HepG2 (cell line): ENCODE results near the gene TNFSF12. TPM values are rescaled to one million over a fixed set of nuclear protein-coding genes. Genes with fewer than 3 reads are reported as not detected.

ENCODE experiments used
- CCDC6 ChIP-seq: sonication (generic); formaldehyde crosslinking; IDR thresholded peaks from 2 replicates; pipeline ENCODE4 v1.8.1; 2022; ENCODE audit warnings: mild to moderate bottlenecking, missing genetic modification reagents, moderate library complexity
- EED ChIP-seq: sonication (generic); formaldehyde crosslinking; IDR thresholded peaks from 2 replicates; pipeline ENCODE4 v1.5.0; 2020; ENCODE audit warnings: mild to moderate bottlenecking, missing genetic modification reagents
- HNRNPLL ChIP-seq: fragments of 200-400 bp; formaldehyde crosslinking; IDR thresholded peaks from 2 replicates; pipeline ENCODE4 v1.6.1; 2017; ENCODE audit warnings: mild to moderate bottlenecking, low read depth, low read length; ENCODE audit not compliant: poor library complexity, severe bottlenecking
- NRL ChIP-seq: sonication (generic); formaldehyde crosslinking; IDR thresholded peaks from 2 replicates; pipeline ENCODE4 v1.5.0; 2020; ENCODE audit warnings: missing genetic modification reagents, mild to moderate bottlenecking, moderate library complexity, borderline replicate concordance
- POLR2AphosphoS5 ChIP-seq: IDR thresholded peaks from 2 replicates; pipeline ENCODE4 v1.6.1; 2012; ENCODE audit warnings: low read depth, low read length
- TOE1 ChIP-seq: sonication (generic); formaldehyde crosslinking; IDR thresholded peaks from 2 replicates; pipeline ENCODE4 v1.4.0; 2020; ENCODE audit warnings: mild to moderate bottlenecking, missing genetic modification reagents
- YEATS2 ChIP-seq: sonication (generic); formaldehyde crosslinking; IDR thresholded peaks from 2 replicates; pipeline ENCODE4 v1.4.0; 2020; ENCODE audit warnings: missing genetic modification reagents, borderline replicate concordance
- ZBTB38 ChIP-seq: sonication (generic); formaldehyde crosslinking; IDR thresholded peaks from 2 replicates; pipeline ENCODE4 v1.5.1; 2020; ENCODE audit warnings: mild to moderate bottlenecking, missing genetic modification reagents
- ZNF367 ChIP-seq: sonication (generic); formaldehyde crosslinking; IDR thresholded peaks from 2 replicates; pipeline ENCODE4 v1.4.0; 2020; ENCODE audit warnings: missing genetic modification reagents, borderline replicate concordance
- ZNF552 ChIP-seq: sonication (generic); formaldehyde crosslinking; IDR thresholded peaks from 2 replicates; pipeline ENCODE4 v1.9.0; 2022; ENCODE audit warnings: missing genetic modification reagents, mild to moderate bottlenecking, borderline replicate concordance
- ZNF564 ChIP-seq: sonication (generic); formaldehyde crosslinking; IDR thresholded peaks from 2 replicates; pipeline ENCODE4 v1.8.1; 2023; ENCODE audit warnings: mild to moderate bottlenecking, missing genetic modification reagents
- ZNF569 ChIP-seq: sonication (generic); formaldehyde crosslinking; IDR thresholded peaks from 2 replicates; pipeline ENCODE4 v1.5.0; 2020; ENCODE audit warnings: mild to moderate bottlenecking, missing genetic modification reagents, moderate library complexity, borderline replicate concordance
- ZNF792 ChIP-seq: IDR thresholded peaks from 2 replicates; pipeline ENCODE4 v1.6.1; 2016
- ZSCAN29 ChIP-seq: sonication (generic); formaldehyde crosslinking; conservative IDR thresholded peaks from 2 replicates; pipeline ENCODE4 v1.4.0; 2020; ENCODE audit warnings: mild to moderate bottlenecking, missing genetic modification reagents
- polyA plus RNA-seq, 8 experiments: library from polyadenylated mRNA; depleted of rRNA in 3 of 8; stranded (reverse) in 7 of 8; unstranded in 1 of 8; fragments of >200 nt; fragmentation: Illumina TruSeq in 4 of 8; extraction: Trizol in 4 of 8; gene quantifications; 2 replicates each; pipeline versions ENCODE4 v1.2.1 to v1.2.3, GENCODE V29; 2011 to 2016; ENCODE audit warnings: low read depth in 4 of 8, missing spikeins in 1 of 8, mixed read lengths in 1 of 8; ENCODE audit not compliant: insufficient read depth in 1 of 8
- total RNA-seq, 5 experiments: library from RNA; depleted of rRNA; stranded (reverse); fragments of >200 nt; fragmentation: Illumina TruSeq; extraction: Trizol; gene quantifications; 2 replicates each; pipeline ENCODE4 v1.2.3, GENCODE V29; 2016; ENCODE audit warnings: low read depth in 1 of 5
- TF ChIP-seq, protein P1 (sequence below): sonication (generic); formaldehyde crosslinking; conservative IDR thresholded peaks from 2 replicates; pipeline ENCODE4 v1.8.0; 2022; ENCODE audit warnings: missing genetic modification reagents
- TF ChIP-seq, protein P2 (sequence below): sonication (generic); formaldehyde crosslinking; IDR thresholded peaks from 2 replicates; pipeline ENCODE4 v1.8.1; 2023; ENCODE audit warnings: mild to moderate bottlenecking, moderate library complexity, missing genetic modification reagents
- TF ChIP-seq, protein P3 (sequence below): sonication (generic); formaldehyde crosslinking; IDR thresholded peaks from 2 replicates; pipeline ENCODE4 v1.4.0; 2020; ENCODE audit warnings: missing genetic modification reagents, borderline replicate concordance
- TF ChIP-seq, protein P4 (sequence below): sonication (generic); formaldehyde crosslinking; IDR thresholded peaks from 2 replicates; pipeline ENCODE4 v1.4.0; 2020; ENCODE audit warnings: low read depth, mild to moderate bottlenecking, missing genetic modification reagents
- TF ChIP-seq, protein P5 (sequence below): IDR thresholded peaks from 2 replicates; pipeline ENCODE4 v1.6.1; 2016; ENCODE audit warnings: missing compliant biosample characterization, missing genetic modification reagents, borderline replicate concordance
- TF ChIP-seq, protein P6 (sequence below): sonication (generic); formaldehyde crosslinking; IDR thresholded peaks from 2 replicates; pipeline ENCODE4 v1.8.0; 2022; ENCODE audit warnings: mild to moderate bottlenecking, missing genetic modification reagents, borderline replicate concordance

The TNFSF12 gene
- total and polyA plus RNA-seq, 2 of the 13 experiments (the other 11 are each of a cell fraction or from before 2014, with no cell fraction given), result 0.93 to 7.2 TPM

DNA sequence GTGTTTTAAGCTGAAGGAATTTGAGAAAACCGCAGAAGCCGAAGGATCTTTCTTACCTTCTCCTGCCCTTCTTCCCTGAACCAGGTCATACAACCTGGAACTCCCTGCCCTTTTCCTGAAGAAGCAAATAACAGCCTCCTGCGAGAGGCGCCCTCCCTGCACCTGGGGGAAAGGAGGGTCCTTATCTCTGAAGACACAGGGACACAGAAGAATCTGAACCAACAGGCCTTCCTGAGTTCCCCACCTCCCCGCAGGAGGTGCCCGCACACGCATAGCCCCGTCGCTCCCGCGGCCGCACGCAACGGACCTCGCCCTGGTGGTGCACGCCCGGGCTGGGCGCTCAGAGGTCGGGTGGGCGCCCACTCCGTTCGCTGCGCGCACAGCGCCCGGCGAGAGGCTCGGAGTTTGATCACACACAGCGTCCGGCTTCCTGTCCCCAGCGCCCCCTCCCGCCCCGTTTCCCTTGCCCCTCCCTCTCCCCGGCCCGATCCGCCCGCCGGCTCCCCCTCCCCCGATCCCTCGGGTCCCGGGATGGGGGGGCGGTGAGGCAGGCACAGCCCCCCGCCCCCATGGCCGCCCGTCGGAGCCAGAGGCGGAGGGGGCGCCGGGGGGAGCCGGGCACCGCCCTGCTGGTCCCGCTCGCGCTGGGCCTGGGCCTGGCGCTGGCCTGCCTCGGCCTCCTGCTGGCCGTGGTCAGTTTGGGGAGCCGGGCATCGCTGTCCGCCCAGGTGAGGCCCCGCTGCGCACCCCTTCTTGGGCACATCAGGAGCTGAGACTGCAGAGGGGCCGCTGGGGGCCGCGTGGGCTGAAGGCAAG, at the start of gene TNFSF12 (continued):
- TF ChIP-seq, protein P1, sequence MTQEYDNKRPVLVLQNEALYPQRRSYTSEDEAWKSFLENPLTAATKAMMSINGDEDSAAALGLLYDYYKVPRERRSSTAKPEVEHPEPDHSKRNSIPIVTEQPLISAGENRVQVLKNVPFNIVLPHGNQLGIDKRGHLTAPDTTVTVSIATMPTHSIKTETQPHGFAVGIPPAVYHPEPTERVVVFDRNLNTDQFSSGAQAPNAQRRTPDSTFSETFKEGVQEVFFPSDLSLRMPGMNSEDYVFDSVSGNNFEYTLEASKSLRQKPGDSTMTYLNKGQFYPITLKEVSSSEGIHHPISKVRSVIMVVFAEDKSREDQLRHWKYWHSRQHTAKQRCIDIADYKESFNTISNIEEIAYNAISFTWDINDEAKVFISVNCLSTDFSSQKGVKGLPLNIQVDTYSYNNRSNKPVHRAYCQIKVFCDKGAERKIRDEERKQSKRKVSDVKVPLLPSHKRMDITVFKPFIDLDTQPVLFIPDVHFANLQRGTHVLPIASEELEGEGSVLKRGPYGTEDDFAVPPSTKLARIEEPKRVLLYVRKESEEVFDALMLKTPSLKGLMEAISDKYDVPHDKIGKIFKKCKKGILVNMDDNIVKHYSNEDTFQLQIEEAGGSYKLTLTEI (CRISPR knock-in tag), result no peak
- TF ChIP-seq CCDC6 (CRISPR knock-in tag), result no peak
- TF ChIP-seq ZBTB38 (CRISPR knock-in tag), result 0 out of 2 replicates have a peak, but pooled peaks have one; percentile 24
- TF ChIP-seq YEATS2, result no peak
- TF ChIP-seq EED (CRISPR knock-in tag), result no peak
- no peak for TF ChIP-seq ZNF569
- TF ChIP-seq TOE1 (CRISPR knock-in tag), result no peak
- peak; percentile 93 for TF ChIP-seq HNRNPLL
- no peak for TF ChIP-seq ZNF552 (CRISPR knock-in tag)
- TF ChIP-seq, protein P2, sequence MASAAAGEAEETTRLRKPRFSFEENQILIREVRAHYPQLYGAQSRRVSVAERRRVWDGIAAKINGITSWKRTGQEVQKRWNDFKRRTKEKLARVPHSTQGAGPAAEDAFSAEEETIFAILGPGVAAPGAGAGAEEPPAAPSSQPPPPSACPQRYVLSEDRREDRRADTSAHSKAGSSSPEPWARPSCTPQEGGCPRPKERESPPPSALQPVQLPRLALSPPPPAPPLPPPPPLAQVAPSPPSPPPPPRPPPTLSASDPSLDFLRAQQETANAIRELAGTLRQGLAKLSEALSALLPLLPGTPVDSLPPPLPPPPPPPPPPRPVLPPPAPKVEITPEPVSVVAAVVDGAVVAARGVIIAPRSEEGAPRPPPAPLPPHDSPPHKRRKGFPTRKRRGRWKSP (CRISPR knock-in tag), result 0 out of 2 replicates have a peak, but pooled peaks have one; percentile 53
- no peak for TF ChIP-seq POLR2AphosphoS5
- no peak for TF ChIP-seq ZNF564 (CRISPR knock-in tag)
- TF ChIP-seq NRL (CRISPR knock-in tag), result no peak
- TF ChIP-seq, protein P3, sequence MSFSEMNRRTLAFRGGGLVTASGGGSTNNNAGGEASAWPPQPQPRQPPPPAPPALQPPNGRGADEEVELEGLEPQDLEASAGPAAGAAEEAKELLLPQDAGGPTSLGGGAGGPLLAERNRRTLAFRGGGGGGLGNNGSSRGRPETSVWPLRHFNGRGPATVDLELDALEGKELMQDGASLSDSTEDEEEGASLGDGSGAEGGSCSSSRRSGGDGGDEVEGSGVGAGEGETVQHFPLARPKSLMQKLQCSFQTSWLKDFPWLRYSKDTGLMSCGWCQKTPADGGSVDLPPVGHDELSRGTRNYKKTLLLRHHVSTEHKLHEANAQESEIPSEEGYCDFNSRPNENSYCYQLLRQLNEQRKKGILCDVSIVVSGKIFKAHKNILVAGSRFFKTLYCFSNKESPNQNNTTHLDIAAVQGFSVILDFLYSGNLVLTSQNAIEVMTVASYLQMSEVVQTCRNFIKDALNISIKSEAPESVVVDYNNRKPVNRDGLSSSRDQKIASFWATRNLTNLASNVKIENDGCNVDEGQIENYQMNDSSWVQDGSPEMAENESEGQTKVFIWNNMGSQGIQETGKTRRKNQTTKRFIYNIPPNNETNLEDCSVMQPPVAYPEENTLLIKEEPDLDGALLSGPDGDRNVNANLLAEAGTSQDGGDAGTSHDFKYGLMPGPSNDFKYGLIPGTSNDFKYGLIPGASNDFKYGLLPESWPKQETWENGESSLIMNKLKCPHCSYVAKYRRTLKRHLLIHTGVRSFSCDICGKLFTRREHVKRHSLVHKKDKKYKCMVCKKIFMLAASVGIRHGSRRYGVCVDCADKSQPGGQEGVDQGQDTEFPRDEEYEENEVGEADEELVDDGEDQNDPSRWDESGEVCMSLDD (CRISPR knock-in tag), result no peak
- TF ChIP-seq, protein P4, sequence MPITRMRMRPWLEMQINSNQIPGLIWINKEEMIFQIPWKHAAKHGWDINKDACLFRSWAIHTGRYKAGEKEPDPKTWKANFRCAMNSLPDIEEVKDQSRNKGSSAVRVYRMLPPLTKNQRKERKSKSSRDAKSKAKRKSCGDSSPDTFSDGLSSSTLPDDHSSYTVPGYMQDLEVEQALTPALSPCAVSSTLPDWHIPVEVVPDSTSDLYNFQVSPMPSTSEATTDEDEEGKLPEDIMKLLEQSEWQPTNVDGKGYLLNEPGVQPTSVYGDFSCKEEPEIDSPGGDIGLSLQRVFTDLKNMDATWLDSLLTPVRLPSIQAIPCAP, result no peak
- TF ChIP-seq ZNF792 (CRISPR knock-in tag), result no peak
- no peak for TF ChIP-seq ZSCAN29 (CRISPR knock-in tag)
- TF ChIP-seq, protein P5, sequence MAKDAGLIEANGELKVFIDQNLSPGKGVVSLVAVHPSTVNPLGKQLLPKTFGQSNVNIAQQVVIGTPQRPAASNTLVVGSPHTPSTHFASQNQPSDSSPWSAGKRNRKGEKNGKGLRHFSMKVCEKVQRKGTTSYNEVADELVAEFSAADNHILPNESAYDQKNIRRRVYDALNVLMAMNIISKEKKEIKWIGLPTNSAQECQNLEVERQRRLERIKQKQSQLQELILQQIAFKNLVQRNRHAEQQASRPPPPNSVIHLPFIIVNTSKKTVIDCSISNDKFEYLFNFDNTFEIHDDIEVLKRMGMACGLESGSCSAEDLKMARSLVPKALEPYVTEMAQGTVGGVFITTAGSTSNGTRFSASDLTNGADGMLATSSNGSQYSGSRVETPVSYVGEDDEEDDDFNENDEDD, result no peak
- TF ChIP-seq, protein P6, sequence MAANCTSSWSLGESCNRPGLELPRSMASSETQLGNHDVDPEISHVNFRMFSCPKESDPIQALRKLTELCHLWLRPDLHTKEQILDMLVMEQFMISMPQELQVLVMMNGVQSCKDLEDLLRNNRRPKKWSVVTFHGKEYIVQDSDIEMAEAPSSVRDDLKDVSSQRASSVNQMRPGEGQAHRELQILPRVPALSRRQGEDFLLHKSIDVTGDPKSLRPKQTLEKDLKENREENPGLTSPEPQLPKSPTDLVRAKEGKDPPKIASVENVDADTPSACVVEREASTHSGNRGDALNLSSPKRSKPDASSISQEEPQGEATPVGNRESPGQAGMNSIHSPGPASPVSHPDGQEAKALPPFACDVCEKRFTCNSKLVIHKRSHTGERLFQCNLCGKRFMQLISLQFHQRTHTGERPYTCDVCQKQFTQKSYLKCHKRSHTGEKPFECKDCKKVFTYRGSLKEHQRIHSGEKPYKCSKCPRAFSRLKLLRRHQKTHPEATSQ (CRISPR knock-in tag), result no peak
- no peak for TF ChIP-seq ZNF367
